ENCODE results near the gene DEDD.

DEDD gene, protein sequence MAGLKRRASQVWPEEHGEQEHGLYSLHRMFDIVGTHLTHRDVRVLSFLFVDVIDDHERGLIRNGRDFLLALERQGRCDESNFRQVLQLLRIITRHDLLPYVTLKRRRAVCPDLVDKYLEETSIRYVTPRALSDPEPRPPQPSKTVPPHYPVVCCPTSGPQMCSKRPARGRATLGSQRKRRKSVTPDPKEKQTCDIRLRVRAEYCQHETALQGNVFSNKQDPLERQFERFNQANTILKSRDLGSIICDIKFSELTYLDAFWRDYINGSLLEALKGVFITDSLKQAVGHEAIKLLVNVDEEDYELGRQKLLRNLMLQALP

GRCh38 chr1:161132410-161133219 lies at the start of gene DEDD:
Gene DEDD (minus strand): TSS chr1:161132667. CDS start chr1:161124462, 8,205 bp downstream.
- DNase-seq (ENCODE audit: low read depth in 1 of 2, low spot score in 1 of 2) = peak; percentile 81 to 82

- peak; percentile 31 to 36 for DNase-seq (ENCODE audit: low read depth in 1 of 2, low spot score in 1 of 2)
Observed at GRCh38 chr1:161182214-161182613, 49.7 kb upstream of the DEDD start.

GRCh38 chr1:161180639-161181038 lies 48.2 kb upstream of the DEDD start:
- DNase-seq (ENCODE audit: low read depth in 1 of 2, low spot score in 1 of 2) = no peak

DNA sequence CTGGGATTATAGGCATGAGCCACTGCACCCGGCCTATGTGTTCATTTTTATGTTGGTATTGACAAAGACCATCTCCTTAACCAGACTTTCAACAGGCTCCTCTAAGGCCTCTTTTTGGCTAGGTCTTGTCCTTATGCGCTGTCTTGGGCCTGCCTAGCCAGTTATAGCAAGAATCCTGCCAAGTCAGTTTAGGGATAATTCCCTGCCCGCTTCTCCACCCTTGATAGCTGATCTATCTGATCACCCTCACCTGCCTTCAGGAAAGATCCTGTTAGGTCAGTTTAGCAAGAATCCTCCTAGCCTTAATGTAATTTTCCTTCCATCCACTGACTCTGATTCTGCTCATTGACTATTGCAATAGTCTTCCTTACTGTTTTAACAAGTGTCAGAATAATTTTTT lies 47.2 kb upstream of the DEDD start:
- no peak for DNase-seq (ENCODE audit: low read depth in 1 of 2, low spot score in 1 of 2)

GRCh38 chr1:161177936-161178244 lies 45.4 kb upstream of the DEDD start:
- no peak for DNase-seq (ENCODE audit: low read depth in 1 of 2, low spot score in 1 of 2)

- peak; percentile 92 to 98 for DNase-seq (ENCODE audit: low read depth in 1 of 2, low spot score in 1 of 2)
Observed at GRCh38 chr1:161177112-161177935, 44.9 kb upstream of the DEDD start, which contains the start of gene B4GALT3. Gene B4GALT3 (minus strand): TSS chr1:161177507. CDS start chr1:161176060, 1,447 bp downstream.

GRCh38 chr1:161176468-161177111 lies 44.1 kb upstream of the DEDD start:
- no peak for DNase-seq (ENCODE audit: low read depth in 1 of 2, low spot score in 1 of 2)

DNA sequence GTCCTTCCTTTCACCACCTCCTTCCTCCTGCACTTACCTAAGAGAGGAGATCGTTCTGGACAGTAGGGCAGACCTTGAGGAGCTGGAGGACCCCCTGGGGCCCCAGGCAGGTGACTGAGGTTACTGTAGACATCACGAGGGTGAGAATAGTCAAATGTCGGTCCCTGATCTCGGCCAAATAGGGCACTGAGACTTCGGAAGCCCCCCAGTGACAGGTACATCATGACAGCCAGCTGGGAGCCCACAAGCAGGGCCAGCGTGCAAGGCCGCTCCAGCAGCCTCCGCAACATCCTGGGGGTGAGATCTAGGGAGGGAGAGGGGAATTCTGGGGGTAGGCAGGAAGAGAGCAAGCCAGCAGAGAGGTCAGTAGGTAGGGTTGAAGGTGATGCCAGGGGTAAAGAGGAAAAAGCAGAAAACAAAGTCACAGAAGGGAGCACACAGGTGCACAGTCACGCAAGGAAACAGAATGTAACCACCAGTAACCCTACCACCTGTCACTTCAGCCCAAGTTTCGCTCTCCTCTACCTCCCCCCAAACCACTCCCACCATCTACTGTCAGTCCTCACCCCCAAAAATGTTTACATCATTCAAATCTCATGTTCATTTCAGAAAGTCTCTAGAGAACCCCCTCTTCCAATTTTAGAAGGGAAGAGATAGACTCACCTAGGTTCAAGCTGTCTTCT lies 43.4 kb upstream of the DEDD start:
- DNase-seq (ENCODE audit: low read depth in 1 of 2, low spot score in 1 of 2) = no peak

GRCh38 chr1:161174911-161175310 lies 42.4 kb upstream of the DEDD start:
- DNase-seq (ENCODE audit: low read depth in 1 of 2, low spot score in 1 of 2) = no peak

DNA sequence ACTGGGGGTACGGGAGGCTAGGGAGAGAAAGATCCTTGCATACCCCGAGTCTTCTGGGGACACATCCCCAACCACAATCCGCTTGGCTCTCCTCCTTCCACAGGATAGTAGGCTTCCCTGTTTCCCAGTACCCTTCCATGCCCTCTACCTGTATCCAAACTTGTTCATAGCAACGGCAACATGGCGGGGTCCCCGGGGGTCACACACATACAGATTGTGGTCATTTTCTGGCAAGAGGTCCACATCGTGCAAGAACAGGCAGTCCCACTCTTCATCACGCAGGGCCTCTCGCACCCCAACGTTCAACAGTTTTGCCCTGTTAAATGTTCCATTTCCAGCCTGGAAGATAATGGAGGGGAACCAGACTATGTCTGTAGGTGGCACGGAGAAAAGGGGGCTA lies 41.2 kb upstream of the DEDD start:
- no peak for DNase-seq (ENCODE audit: low read depth in 1 of 2, low spot score in 1 of 2)

- no peak for DNase-seq (ENCODE audit: low read depth in 1 of 2, low spot score in 1 of 2)
Observed at GRCh38 chr1:161172776-161173376, 40.4 kb upstream of the DEDD start.

DNA sequence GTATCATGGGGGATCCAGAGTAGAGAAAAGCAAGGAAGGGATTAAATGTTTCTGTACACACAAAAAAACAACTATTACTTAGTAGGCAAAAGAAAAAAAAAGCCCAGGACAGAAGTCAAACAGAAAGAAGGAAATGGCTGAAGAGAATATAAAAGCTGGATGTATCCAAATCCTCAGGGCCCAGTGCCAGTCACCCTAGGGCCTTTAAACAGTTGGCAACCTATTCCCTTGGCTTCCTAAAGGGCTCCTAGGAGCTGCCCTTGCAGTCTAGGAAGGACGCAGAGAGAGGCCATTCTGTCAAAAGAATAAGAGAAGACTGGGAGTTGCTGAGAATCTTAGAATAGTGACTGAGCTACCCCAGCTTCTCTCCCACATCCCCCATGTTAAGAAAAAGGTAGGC lies 39.9 kb upstream of the DEDD start:
- no peak for DNase-seq (ENCODE audit: low read depth in 1 of 2, low spot score in 1 of 2)

- no peak for DNase-seq (ENCODE audit: low read depth in 1 of 2, low spot score in 1 of 2)
Observed at GRCh38 chr1:161171696-161172095, 39.2 kb upstream of the DEDD start.

DNA sequence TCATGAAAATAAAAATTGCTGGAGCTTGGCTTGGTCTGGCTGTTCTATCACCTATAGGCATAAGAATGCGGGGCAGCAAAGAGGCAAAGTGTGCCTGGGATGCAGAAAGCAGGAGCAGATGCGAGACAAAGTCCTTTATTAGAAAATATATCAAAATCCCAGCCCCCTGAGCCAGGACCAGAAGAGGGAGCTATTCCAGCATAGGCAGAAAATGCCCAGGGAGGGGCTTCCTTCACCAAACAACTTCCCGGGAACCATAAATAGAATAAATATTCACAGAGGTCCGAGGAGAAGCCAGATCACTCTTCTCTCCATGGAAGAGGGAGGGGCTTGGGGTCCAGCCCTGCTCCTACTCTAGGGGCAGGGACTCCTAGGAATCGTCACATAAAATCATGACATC lies 38.7 kb upstream of the DEDD start:
- no peak for DNase-seq (ENCODE audit: low read depth in 1 of 2, low spot score in 1 of 2)

GRCh38 chr1:161168906-161169305 lies 36.4 kb upstream of the DEDD start:
- DNase-seq (ENCODE audit: low read depth in 1 of 2, low spot score in 1 of 2) = no peak

DNA sequence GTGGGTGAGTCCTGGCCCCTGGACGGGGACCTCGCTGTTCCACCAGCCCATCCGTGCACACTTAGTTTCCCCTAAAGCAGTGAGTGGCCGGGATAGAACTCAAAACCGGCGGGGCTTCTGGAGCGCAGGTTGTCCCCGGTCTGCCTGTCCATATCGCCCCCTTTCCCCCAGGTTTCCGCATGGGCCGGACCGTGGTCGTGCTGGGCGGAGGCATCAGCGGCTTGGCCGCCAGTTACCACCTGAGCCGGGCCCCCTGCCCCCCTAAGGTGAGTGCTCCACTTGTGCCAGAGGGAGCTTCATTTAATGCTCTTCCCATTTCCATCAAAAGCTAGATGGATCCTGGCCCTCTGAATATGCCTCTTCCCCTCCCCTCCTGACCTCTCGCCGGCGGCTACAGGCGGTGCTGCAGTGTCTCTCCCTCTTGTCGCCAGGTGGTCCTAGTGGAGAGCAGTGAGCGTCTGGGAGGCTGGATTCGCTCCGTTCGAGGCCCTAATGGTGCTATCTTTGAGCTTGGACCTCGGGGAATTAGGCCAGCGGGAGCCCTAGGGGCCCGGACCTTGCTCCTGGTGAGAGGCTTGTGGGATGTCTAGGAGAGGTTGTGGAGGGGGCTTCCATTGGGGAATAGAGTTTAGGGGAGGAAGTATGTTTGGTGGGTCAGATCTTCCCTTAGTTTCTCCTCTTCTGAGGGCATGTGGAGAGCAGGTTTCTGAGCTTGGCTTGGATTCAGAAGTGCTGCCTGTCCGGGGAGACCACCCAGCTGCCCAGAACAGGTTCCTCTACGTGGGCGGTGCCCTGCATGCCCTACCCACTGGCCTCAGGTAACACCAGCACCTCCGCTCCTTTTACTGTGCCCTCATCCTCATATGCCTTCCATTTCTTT lies 34.4 kb upstream of the DEDD start:
- DNase-seq (ENCODE audit: low read depth in 1 of 2, low spot score in 1 of 2) = no peak

DNA sequence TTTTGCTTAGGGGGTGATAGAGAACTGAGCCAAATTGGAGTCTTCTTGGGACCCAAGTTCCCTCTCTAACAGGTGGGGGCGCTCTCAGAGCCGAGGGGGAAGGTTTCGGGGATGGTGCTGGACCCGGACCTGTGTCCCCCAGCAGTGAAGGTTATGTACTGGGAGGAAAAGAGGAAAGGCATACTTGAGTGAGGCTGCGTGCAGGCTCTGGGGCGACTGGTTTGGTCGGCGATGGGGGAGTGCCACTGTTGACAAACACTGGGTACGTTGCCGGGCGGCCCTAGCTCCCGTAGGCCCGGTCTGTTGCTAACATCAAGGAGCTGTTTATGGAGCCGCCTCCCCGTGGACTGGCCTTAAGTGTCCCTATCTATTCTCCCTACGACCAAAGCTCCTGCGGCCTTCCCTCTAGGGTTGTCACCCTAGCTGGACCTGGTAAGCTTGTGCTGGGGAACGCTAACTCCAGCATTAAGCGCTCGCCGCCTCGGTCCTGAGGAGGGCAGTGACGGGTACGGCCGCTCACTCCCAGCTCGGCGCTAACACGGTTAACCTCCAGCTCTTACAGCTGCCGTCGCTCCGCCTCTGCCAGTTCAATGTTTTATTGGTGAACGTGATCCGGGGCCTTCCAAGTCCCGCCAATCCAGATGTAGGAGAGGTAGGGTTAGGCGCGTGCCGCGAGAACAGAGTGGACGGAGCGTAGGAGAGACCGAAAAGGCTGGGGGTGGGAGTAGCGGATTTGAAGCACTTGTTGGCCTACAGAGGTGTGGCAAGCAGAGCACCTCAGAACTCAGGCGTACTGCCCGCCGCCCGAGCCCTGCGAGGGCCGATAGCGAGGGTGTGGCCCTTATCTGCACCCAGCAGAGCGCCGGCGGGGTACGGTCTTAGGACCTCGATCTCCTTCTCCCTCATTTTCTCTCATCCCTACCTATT lies 33.5 kb upstream of the DEDD start, which contains the start of gene PPOX:
TSS of gene PPOX (plus strand) at position 685 of the 927 bp plus-strand sequence. CDS start 422 bp downstream, outside the sequence.
- peak; percentile 76 to 81 for DNase-seq (ENCODE audit: low read depth in 1 of 2, low spot score in 1 of 2)
